Neural cell (in vitro differentiated cells): ENCODE results near the gene KITLG. TPM values are rescaled to one million over a fixed set of nuclear protein-coding genes. Genes with fewer than 3 reads are reported as not detected.

ENCODE experiments used
- H2AFZ ChIP-seq: fragments of 200-600, 300-800 bp; sonication (generic), shearing (Covaris generic); 2 replicates; pipeline ENCODE4 v1.6.0; 2014; ENCODE audit warnings: low read depth, mild to moderate bottlenecking, antibody characterized with exemption, low read length, moderate library complexity
- H3F3A ChIP-seq: fragments of 200-600 bp; shearing (Covaris generic); 2 replicates; pipeline ENCODE4 v1.6.1; 2016; ENCODE audit warnings: mild to moderate bottlenecking, moderate library complexity, mixed read lengths, antibody characterized with exemption, low read length; ENCODE audit not compliant: insufficient read depth, poor library complexity, severe bottlenecking
- H3K27ac ChIP-seq: fragments of 200-600, 300-800 bp; sonication (generic), shearing (Covaris generic); 2 replicates; pipeline ENCODE4 v1.5.1; 2014; ENCODE audit warnings: mild to moderate bottlenecking, low read length, moderate library complexity
- H3K27me3 ChIP-seq: fragments of 300-800, 200-600 bp; sonication (generic), shearing (Covaris generic); 2 replicates; pipeline ENCODE4 v1.6.0; 2014; ENCODE audit warnings: mild to moderate bottlenecking, low read depth, low read length, moderate library complexity; ENCODE audit not compliant: insufficient read depth
- H3K36me3 ChIP-seq: fragments of 300-800, 200-600 bp; sonication (generic), shearing (Covaris generic); 2 replicates; pipeline ENCODE4 v1.5.1; 2014; ENCODE audit warnings: mild to moderate bottlenecking, antibody characterized with exemption, low read length, moderate library complexity; ENCODE audit not compliant: insufficient read depth
- H3K4me2 ChIP-seq: fragments of 300-800, 200-600 bp; sonication (generic), shearing (Covaris generic); 2 replicates; pipeline ENCODE4 v1.6.0; 2014; ENCODE audit warnings: mild to moderate bottlenecking, low read length
- H3K4me3 ChIP-seq: fragments of 300-800, 200-600 bp; sonication (generic), shearing (Covaris generic); 2 replicates; pipeline ENCODE4 v1.5.1; 2014; ENCODE audit warnings: mild to moderate bottlenecking, low read length, moderate library complexity
- H3K79me2 ChIP-seq: fragments of 200-600 bp; shearing (Covaris generic); replicated peaks from 2 replicates; pipeline ENCODE4 v1.6.0; 2014; ENCODE audit warnings: mild to moderate bottlenecking, low read length, moderate library complexity; ENCODE audit not compliant: insufficient read depth
- H3K9ac ChIP-seq: fragments of 300-800, 200-600 bp; sonication (generic), shearing (Covaris generic); 2 replicates; pipeline ENCODE4 v1.6.1; 2016; ENCODE audit warnings: mild to moderate bottlenecking, low read length, mixed read lengths
- H3K9me2 ChIP-seq: fragments of 200-600 bp; shearing (Covaris generic); 2 replicates; pipeline ENCODE4 v1.6.1; 2016; ENCODE audit warnings: mild to moderate bottlenecking, low read length, mixed read lengths; ENCODE audit not compliant: insufficient read depth
- H3K9me3 ChIP-seq: fragments of 200-600, 300-800 bp; sonication (generic), shearing (Covaris generic); 2 replicates; pipeline ENCODE4 v1.6.1; 2016; ENCODE audit warnings: mild to moderate bottlenecking, mixed run types, low read length, moderate library complexity, mixed read lengths
- H4K20me1 ChIP-seq: fragments of 200-600 bp; shearing (Covaris generic); 2 replicates; pipeline ENCODE4 v1.6.1; 2016; ENCODE audit warnings: mild to moderate bottlenecking, mixed run types; ENCODE audit not compliant: insufficient read depth
- EP300 ChIP-seq: fragments of 450-650 bp; conservative IDR thresholded peaks from 2 replicates; pipeline ENCODE4 v1.6.1; 2014; ENCODE audit warnings: antibody characterized with exemption, mild to moderate bottlenecking, moderate library complexity; ENCODE audit not compliant: poor library complexity, severe bottlenecking
- EZH2 ChIP-seq: fragments of 200-600, 300-800 bp; shearing (Covaris generic), sonication (generic); IDR thresholded peaks from 2 replicates; pipeline ENCODE4 v1.6.1; 2014; ENCODE audit warnings: antibody characterized with exemption, low read length, borderline replicate concordance, mild to moderate bottlenecking; ENCODE audit not compliant: insufficient read depth, poor library complexity, severe bottlenecking
- MXI1 ChIP-seq: fragments of 450-650 bp; conservative IDR thresholded peaks from 2 replicates; pipeline ENCODE4 v1.6.1; 2014; ENCODE audit warnings: antibody characterized with exemption, mild to moderate bottlenecking; ENCODE audit not compliant: poor library complexity, severe bottlenecking
- POLR2AphosphoS5 ChIP-seq: IDR thresholded peaks from 2 replicates; pipeline ENCODE4 v1.6.1; 2012
- RAD21 ChIP-seq: fragments of 450-650 bp; conservative IDR thresholded peaks from 2 replicates; pipeline ENCODE4 v1.6.1; 2014; ENCODE audit warnings: antibody characterized with exemption, mild to moderate bottlenecking, moderate library complexity
- REST ChIP-seq: IDR thresholded peaks from 2 replicates; pipeline ENCODE4 v1.6.1; 2012; ENCODE audit warnings: borderline replicate concordance
- SMC3 ChIP-seq: fragments of 450-650 bp; conservative IDR thresholded peaks from 2 replicates; pipeline ENCODE4 v1.6.1; 2014; ENCODE audit warnings: antibody characterized with exemption, mild to moderate bottlenecking, moderate library complexity; ENCODE audit not compliant: poor library complexity
- TAF1 ChIP-seq: IDR thresholded peaks from 2 replicates; pipeline ENCODE4 v1.6.1; 2012; ENCODE audit warnings: low read depth
- polyA plus RNA-seq: library from polyadenylated mRNA; depleted of rRNA; stranded (reverse); fragments of >200 nt; gene quantifications from 2 replicates; pipeline ENCODE4 v1.2.3, GENCODE V29; 2014
- TF ChIP-seq, protein P1 (sequence below): fragments of 450-650 bp; IDR thresholded peaks from 2 replicates; pipeline ENCODE4 v1.5.1; 2014; ENCODE audit warnings: antibody characterized with exemption, mild to moderate bottlenecking, moderate library complexity; ENCODE audit not compliant: poor library complexity, severe bottlenecking

Gene KITLG
- polyA plus RNA-seq, 1 donor from 2014 or later, result 6.2 TPM

DNA sequence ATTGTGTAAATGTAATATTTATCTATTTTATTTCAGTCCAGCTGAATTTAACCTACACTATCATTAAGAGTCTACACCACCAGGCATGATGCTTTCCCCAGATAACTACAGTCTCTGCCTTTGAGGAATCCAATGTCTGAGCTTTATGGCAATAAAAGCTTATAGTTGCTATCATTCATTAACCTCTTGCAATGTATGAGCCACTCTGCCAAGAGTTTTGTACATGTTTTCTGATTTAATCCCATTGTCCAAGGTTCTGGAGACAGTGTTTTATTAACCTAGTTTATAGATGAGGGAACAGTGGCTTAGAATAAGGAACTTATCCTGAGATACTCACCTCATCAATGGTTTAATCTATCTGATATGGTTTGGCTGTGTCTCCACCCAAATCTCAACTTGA is 17.1 kb upstream of the KITLG start:
- Histone ChIP-seq H3K9ac (no peak overlapping the region), H3K4me3 (no peak overlapping the region), H3K9me2 (no peaks in the 10 kb centered on the region), H3K79me2 (no peaks in the 10 kb centered on the region), H3K27ac (no peak overlapping the region), H3K4me2 (no peak overlapping the region), H3K27me3 (no peaks in the 10 kb centered on the region), H4K20me1 (no peaks in the 10 kb centered on the region), H3K36me3 (no peaks in the 10 kb centered on the region), H3K9me3 (no peaks in the 10 kb centered on the region), H3F3A (no peaks in the 10 kb centered on the region), H2AFZ (no peak overlapping the region)
- TF ChIP-seq EP300 (no peak), TAF1 (no peak), SMC3 (no peak), POLR2AphosphoS5 (no peak), MXI1 (no peak), REST (no peak), EZH2 (no peak), RAD21 (no peak)
- TF ChIP-seq, protein P1, sequence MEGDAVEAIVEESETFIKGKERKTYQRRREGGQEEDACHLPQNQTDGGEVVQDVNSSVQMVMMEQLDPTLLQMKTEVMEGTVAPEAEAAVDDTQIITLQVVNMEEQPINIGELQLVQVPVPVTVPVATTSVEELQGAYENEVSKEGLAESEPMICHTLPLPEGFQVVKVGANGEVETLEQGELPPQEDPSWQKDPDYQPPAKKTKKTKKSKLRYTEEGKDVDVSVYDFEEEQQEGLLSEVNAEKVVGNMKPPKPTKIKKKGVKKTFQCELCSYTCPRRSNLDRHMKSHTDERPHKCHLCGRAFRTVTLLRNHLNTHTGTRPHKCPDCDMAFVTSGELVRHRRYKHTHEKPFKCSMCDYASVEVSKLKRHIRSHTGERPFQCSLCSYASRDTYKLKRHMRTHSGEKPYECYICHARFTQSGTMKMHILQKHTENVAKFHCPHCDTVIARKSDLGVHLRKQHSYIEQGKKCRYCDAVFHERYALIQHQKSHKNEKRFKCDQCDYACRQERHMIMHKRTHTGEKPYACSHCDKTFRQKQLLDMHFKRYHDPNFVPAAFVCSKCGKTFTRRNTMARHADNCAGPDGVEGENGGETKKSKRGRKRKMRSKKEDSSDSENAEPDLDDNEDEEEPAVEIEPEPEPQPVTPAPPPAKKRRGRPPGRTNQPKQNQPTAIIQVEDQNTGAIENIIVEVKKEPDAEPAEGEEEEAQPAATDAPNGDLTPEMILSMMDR, result no peak

DNA sequence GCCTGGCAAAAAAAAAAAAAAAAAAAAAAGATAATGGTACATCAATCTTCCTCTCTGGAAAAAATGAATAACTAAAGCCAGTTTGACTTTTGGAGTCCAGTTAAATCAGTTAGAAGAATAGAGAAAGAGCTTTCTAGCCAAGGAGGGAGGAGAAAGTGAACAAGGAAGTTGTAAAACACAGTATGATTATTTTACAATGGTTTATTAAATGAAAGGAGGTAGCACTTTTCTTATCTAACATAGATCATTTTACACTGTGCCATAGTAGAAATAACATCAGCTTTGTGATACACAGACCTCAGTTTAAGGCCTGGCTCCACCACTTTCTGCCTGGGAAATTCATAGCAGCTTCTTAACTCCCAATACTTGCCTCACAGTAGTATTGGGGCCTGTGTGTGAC is 15.4 kb upstream of the KITLG start:
- Histone ChIP-seq H3K79me2 (no peaks in the 10 kb centered on the region), H3K36me3 (no peaks in the 10 kb centered on the region), H3K27ac (no peak overlapping the region), H3K9ac (no peak overlapping the region), H4K20me1 (no peaks in the 10 kb centered on the region), H3K9me3 (no peaks in the 10 kb centered on the region), H3K27me3 (no peaks in the 10 kb centered on the region), H2AFZ (no peak overlapping the region), H3F3A (no peaks in the 10 kb centered on the region), H3K4me2 (no peak overlapping the region), H3K4me3 (no peak overlapping the region), H3K9me2 (no peaks in the 10 kb centered on the region)
- TF ChIP-seq EZH2 (no peak), RAD21 (no peak), MXI1 (no peak), EP300 (no peak), TAF1 (no peak), REST (no peak), SMC3 (no peak), POLR2AphosphoS5 (no peak)
- TF ChIP-seq, protein P1, result no peak
